Lower leg skin (tissue), 3 donors: ENCODE measurements around the gene PRSS21.

Experiments
- POLR2A ChIP-seq, 2 donors: fragments of 450-650 bp; IDR thresholded peaks; one replicate each; pipeline ENCODE4 v1.6.1; 2016 to 2017; ENCODE audit warnings: antibody characterized with exemption in 2 of 2, mild to moderate bottlenecking in 1 of 2, moderate library complexity in 1 of 2
- TF ChIP-seq, protein P1 (sequence below), 3 donors: fragments of 450-650 bp; IDR thresholded peaks; one replicate each; pipeline ENCODE4 v1.5.1; 2016; ENCODE audit warnings: antibody characterized with exemption in 3 of 3, mild to moderate bottlenecking in 3 of 3, moderate library complexity in 2 of 3

DNA sequence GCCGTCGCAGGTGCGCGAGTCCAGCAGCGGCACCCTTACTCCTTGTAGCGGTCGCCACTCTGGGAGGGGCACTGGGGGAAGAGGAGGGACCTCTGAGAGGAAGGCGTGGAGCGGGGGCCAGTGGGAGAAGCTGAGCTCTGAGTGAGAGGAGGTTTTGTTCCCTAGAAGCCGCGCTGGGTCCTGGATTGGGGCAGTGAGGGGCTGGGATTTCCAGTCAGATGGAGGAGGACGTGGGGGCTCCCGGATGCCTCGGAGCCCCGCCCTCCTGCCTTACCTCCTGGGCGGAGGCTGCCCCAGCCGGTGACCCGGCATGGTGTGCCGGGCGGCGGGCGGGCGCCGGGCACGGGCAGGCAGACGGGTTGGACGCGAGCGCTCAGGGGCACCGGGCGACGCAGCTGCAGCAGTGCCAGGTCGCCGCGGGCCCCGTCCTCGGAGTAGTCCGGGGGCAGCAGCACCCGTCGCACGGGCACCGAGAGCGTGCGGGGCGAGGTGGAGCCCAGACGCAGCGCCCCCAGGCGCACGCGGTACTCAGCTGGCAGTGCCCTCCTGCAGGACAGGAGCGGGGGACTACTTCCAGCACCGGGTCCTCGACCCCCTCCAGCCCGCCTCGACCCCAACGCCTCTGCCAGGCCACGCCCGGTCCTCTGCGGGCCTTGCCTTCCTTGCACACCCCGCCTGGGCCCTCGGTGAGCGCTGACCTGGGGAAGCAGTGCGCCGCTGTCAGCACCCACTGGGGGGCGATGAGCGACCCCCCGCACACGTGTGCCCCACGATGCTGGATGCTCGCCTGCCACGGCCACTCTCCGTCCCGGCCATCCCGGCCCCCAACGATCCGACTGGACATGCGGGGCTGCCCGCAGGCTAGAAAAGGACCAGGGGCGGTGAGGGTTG lies 31.7 kb upstream of the PRSS21 start:
- TF ChIP-seq, protein P1, sequence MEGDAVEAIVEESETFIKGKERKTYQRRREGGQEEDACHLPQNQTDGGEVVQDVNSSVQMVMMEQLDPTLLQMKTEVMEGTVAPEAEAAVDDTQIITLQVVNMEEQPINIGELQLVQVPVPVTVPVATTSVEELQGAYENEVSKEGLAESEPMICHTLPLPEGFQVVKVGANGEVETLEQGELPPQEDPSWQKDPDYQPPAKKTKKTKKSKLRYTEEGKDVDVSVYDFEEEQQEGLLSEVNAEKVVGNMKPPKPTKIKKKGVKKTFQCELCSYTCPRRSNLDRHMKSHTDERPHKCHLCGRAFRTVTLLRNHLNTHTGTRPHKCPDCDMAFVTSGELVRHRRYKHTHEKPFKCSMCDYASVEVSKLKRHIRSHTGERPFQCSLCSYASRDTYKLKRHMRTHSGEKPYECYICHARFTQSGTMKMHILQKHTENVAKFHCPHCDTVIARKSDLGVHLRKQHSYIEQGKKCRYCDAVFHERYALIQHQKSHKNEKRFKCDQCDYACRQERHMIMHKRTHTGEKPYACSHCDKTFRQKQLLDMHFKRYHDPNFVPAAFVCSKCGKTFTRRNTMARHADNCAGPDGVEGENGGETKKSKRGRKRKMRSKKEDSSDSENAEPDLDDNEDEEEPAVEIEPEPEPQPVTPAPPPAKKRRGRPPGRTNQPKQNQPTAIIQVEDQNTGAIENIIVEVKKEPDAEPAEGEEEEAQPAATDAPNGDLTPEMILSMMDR (IDR thresholded peaks at IDR 0.05), result no peak
- no peak for TF ChIP-seq POLR2A (IDR thresholded peaks at IDR 0.05)
